IMR-90 (cell line): ENCODE data around the gene GABRD. TPM values are rescaled to one million over a fixed set of nuclear protein-coding genes. Genes with fewer than 3 reads are reported as not detected.

Experiments used
- ATAC-seq: fragments of 200-7000 bp; cut with Tn5 transposase; 2 replicates; pipeline ENCODE4 v1.9.1; 2020; ENCODE audit warnings: low read depth, mild to moderate bottlenecking, moderate library complexity
- BruUV-seq: library from RNA; stranded (reverse); fragments of 400-500 nt; replicated peaks from 2 replicates; lab custom pipeline; 2021; lab: Mats Ljungman, UMichigan
- CTCF ChIA-PET: fragments of 300-600 bp; formaldehyde crosslinking; extraction: SDS; loops from one replicate; lab custom pipeline; 2021; ENCODE audit warnings: antibody characterized with exemption; lab: Yijun Ruan, JAX
- POLR2A ChIA-PET: fragments of 300-600 bp; sonication (Branson Sonifier 250); formaldehyde crosslinking; loops from one replicate; lab custom pipeline; 2022; ENCODE audit warnings: antibody characterized with exemption; ENCODE audit not compliant: unreplicated experiment; lab: Charles Lee
- DNase-seq: peaks from one replicate; pipeline ENCODE4 v3.0.0; 2013
- H2AFZ ChIP-seq: replicated peaks from 2 replicates; pipeline ENCODE3; 2013; ENCODE audit warnings: low read length, mild to moderate bottlenecking; ENCODE audit not compliant: poor library complexity
- H2AK5ac ChIP-seq: 2 replicates; pipeline ENCODE4 v1.6.1; 2013; ENCODE audit warnings: low read depth, low read length, inconsistent platforms
- H2AK9ac ChIP-seq: replicated peaks from 2 replicates; pipeline ENCODE3; 2013; ENCODE audit warnings: mild to moderate bottlenecking, low read depth, low read length, moderate library complexity; ENCODE audit not compliant: poor library complexity
- H2BK120ac ChIP-seq: 2 replicates; pipeline ENCODE4 v1.6.1; 2013; ENCODE audit warnings: low read depth, low read length, inconsistent platforms
- H2BK15ac ChIP-seq: 3 replicates; pipeline ENCODE4 v1.6.1; 2013; ENCODE audit warnings: low read depth, low read length, inconsistent platforms
- H2BK20ac ChIP-seq: 2 replicates; pipeline ENCODE4 v1.6.1; 2013; ENCODE audit warnings: low read depth, mild to moderate bottlenecking, inconsistent platforms, low read length, moderate library complexity
- H2BK5ac ChIP-seq: 2 replicates; pipeline ENCODE4 v1.6.1; 2013; ENCODE audit warnings: mild to moderate bottlenecking, low read depth, low read length, inconsistent platforms; ENCODE audit not compliant: poor library complexity, severe bottlenecking
- H3K14ac ChIP-seq: replicated peaks from 2 replicates; pipeline ENCODE4 v1.6.1; 2013; ENCODE audit warnings: low read depth, low read length, inconsistent platforms
- H3K18ac ChIP-seq: 2 replicates; pipeline ENCODE4 v1.6.1; 2013; ENCODE audit warnings: low read depth, low read length, control low read depth
- H3K23ac ChIP-seq: 2 replicates; pipeline ENCODE4 v1.6.1; 2013; ENCODE audit warnings: low read depth, low read length, inconsistent platforms
- H3K27ac ChIP-seq: 2 replicates; pipeline ENCODE4 v1.5.1; 2013; ENCODE audit warnings: mild to moderate bottlenecking, control low read depth, low read length; ENCODE audit not compliant: insufficient read depth
- H3K27me3 ChIP-seq: 2 replicates; pipeline ENCODE4 v1.6.1; 2013; ENCODE audit warnings: low read length; ENCODE audit not compliant: control insufficient read depth, insufficient read depth
- H3K36me3 ChIP-seq: 2 replicates; pipeline ENCODE4 v1.6.1; 2013; ENCODE audit warnings: low read length, mixed read lengths; ENCODE audit not compliant: control insufficient read depth, insufficient read depth
- H3K4ac ChIP-seq: 2 replicates; pipeline ENCODE4 v1.6.1; 2013; ENCODE audit warnings: low read depth, low read length, inconsistent platforms
- H3K4me1 ChIP-seq: 2 replicates; pipeline ENCODE4 v1.6.1; 2013; ENCODE audit warnings: low read length, mixed read lengths; ENCODE audit not compliant: control insufficient read depth, insufficient read depth
- H3K4me2 ChIP-seq: 2 replicates; pipeline ENCODE4 v1.6.1; 2013; ENCODE audit warnings: low read depth, mild to moderate bottlenecking, control low read depth, low read length, moderate library complexity
- H3K4me3 ChIP-seq: 2 replicates; pipeline ENCODE4 v1.5.1; 2013; ENCODE audit warnings: low read depth, mild to moderate bottlenecking, control low read depth, low read length, moderate library complexity; ENCODE audit not compliant: insufficient read depth
- H3K56ac ChIP-seq: 2 replicates; pipeline ENCODE4 v1.6.1; 2013; ENCODE audit warnings: low read length, inconsistent platforms; ENCODE audit not compliant: insufficient read depth; ENCODE audit errors: extremely low read depth
- H3K79me1 ChIP-seq, 2 experiments: 2 replicates each; pipeline ENCODE4 v1.6.1; 2013; ENCODE audit warnings: low read length in 2 of 2, inconsistent platforms in 1 of 2, low read depth in 1 of 2
- H3K9ac ChIP-seq: 2 replicates; pipeline ENCODE4 v1.6.1; 2013; ENCODE audit warnings: low read depth, low read length, control low read depth
- H3K9me1 ChIP-seq: 2 replicates; pipeline ENCODE4 v1.6.1; 2013; ENCODE audit warnings: low read length, inconsistent platforms; ENCODE audit not compliant: insufficient read depth
- H3K9me3 ChIP-seq: 2 replicates; pipeline ENCODE4 v1.6.1; 2013; ENCODE audit warnings: low read length; ENCODE audit not compliant: control insufficient read depth, insufficient read depth
- H4K20me1 ChIP-seq: 2 replicates; pipeline ENCODE4 v1.6.1; 2013; ENCODE audit warnings: low read length, inconsistent platforms; ENCODE audit not compliant: insufficient read depth
- H4K5ac ChIP-seq: 2 replicates; pipeline ENCODE4 v1.6.1; 2013; ENCODE audit warnings: mild to moderate bottlenecking, low read depth, low read length, control low read depth
- H4K8ac ChIP-seq, 2 experiments: 2 replicates each; pipeline ENCODE4 v1.6.1; 2013; ENCODE audit warnings: low read depth in 2 of 2, low read length in 2 of 2, control low read depth in 1 of 2, inconsistent platforms in 1 of 2
- H4K91ac ChIP-seq: 2 replicates; pipeline ENCODE4 v1.6.1; 2013; ENCODE audit warnings: low read depth, low read length, inconsistent platforms; ENCODE audit not compliant: insufficient read depth
- CEBPB ChIP-seq: IDR thresholded peaks from 2 replicates; pipeline ENCODE4 v1.6.1; 2012; ENCODE audit warnings: low read depth, low read length, improper control_type of control experiment
- CHD1 ChIP-seq: IDR thresholded peaks from 2 replicates; pipeline ENCODE4 v1.6.1; 2012; ENCODE audit warnings: low read depth, low read length, improper control_type of control experiment
- CTCF ChIP-seq: conservative IDR thresholded peaks from 2 replicates; pipeline ENCODE4 v1.5.1; 2012; ENCODE audit warnings: mild to moderate bottlenecking, low read depth, low read length, improper control_type of control experiment
- MAZ ChIP-seq: IDR thresholded peaks from 2 replicates; pipeline ENCODE4 v1.6.1; 2012; ENCODE audit warnings: low read depth, mild to moderate bottlenecking, low read length, improper control_type of control experiment, moderate library complexity, borderline replicate concordance
- MXI1 ChIP-seq: IDR thresholded peaks from 2 replicates; pipeline ENCODE4 v1.6.1; 2012; ENCODE audit warnings: low read depth, mild to moderate bottlenecking, low read length, moderate library complexity, borderline replicate concordance
- NFE2L2 ChIP-seq: fragments of 150-350 bp; IDR thresholded peaks from 2 replicates; pipeline ENCODE4 v1.6.1; 2016; ENCODE audit warnings: low read depth, mild to moderate bottlenecking, low read length
- RAD21 ChIP-seq: IDR thresholded peaks from 2 replicates; pipeline ENCODE4 v1.6.1; 2012; ENCODE audit warnings: low read length, improper control_type of control experiment
- SMC3 ChIP-seq: fragments of 150-350 bp; IDR thresholded peaks from 2 replicates; pipeline ENCODE4 v1.6.1; 2016; ENCODE audit warnings: low read depth, mild to moderate bottlenecking, antibody characterized with exemption, low read length, moderate library complexity
- USF2 ChIP-seq: fragments of 150-350 bp; IDR thresholded peaks from 2 replicates; pipeline ENCODE4 v1.6.1; 2017; ENCODE audit warnings: mild to moderate bottlenecking, antibody characterized with exemption, low read length, low read depth
- WGBS, 2 experiments: methylation state at CpG; one replicate each; pipeline versions ENCODE4 v1.1.5 to v1.1.7; 2013; ENCODE audit warnings: missing lambda C conversion rate in 2 of 2; ENCODE audit not compliant: insufficient read length in 1 of 2; ENCODE audit errors: extremely low coverage in 2 of 2; 5-methylcytosine and 5-hydroxymethylcytosine counted together
- dilution Hi-C: fragments of 300-500 bp; cut with HindIII; formaldehyde crosslinking; loops from one replicate; pipeline ENCODE4 v1.14.3; 2018; ENCODE audit warnings: low sequenced_read_pairs; ENCODE audit not compliant: unreplicated experiment
- in situ Hi-C: fragments of 300-500 bp; cut with MboI; formaldehyde crosslinking; loops from 3 replicates; pipeline ENCODE4 v1.14.3; 2019; ENCODE audit warnings: low sequenced_read_pairs, inconsistent platforms, mixed read lengths
- intact Hi-C: fragments of 100-400 bp; cut with micrococcal nuclease; formaldehyde crosslinking; loops from 2 replicates; pipeline ENCODE4 v1.10.0; 2022
- polyA plus RNA-seq, 3 experiments: library from polyadenylated mRNA; depleted of rRNA; stranded (reverse); fragments of >200 nt; gene quantifications; 2 replicates each; pipeline ENCODE4 v1.2.3, GENCODE V29; 2012; ENCODE audit warnings: low replicate concordance in 1 of 3
- total RNA-seq: library from RNA; depleted of rRNA; stranded (reverse); fragments of >200 nt; gene quantifications from 2 replicates; pipeline ENCODE4 v1.2.3, GENCODE V29; 2012

GABRD gene
- total and polyA plus RNA-seq, 2 of the 4 experiments (the other 2 are of a cell fraction): not detected

- H3K4me3 ChIP-seq: no peak overlapping the region
- ATAC-seq (no peak), DNase-seq (no peak)
- no peak overlapping the region for H2AFZ ChIP-seq
- no peak overlapping the region for H4K91ac ChIP-seq
- no peak overlapping the region for H3K14ac ChIP-seq
- H3K9ac ChIP-seq: no peak overlapping the region
- no peak overlapping the region for H2BK15ac ChIP-seq
- CTCF ChIA-PET: no interaction called here
- no peak overlapping the region for H3K4me2 ChIP-seq
- H3K4me1 ChIP-seq: no peaks in the 10 kb centered on the region
- H3K79me1 ChIP-seq: no peaks in the 10 kb centered on the region
- H3K18ac ChIP-seq: no peak overlapping the region
- no peak for TF ChIP-seq CTCF
- TF ChIP-seq USF2: no peak
- no peak for TF ChIP-seq CHD1
- no peak for TF ChIP-seq NFE2L2
- TF ChIP-seq SMC3: no peak
- TF ChIP-seq CEBPB: no peak
- no peak for TF ChIP-seq MAZ
- no peak for TF ChIP-seq RAD21
- no peak for TF ChIP-seq MXI1
- POLR2A ChIA-PET: no interaction called here
- no peaks in the 10 kb centered on the region for H4K20me1 ChIP-seq
- no peak overlapping the region for H2BK20ac ChIP-seq
- no peaks in the 10 kb centered on the region for H3K36me3 ChIP-seq
- peaks cover 8% of the 10 kb centered on the region; the same call in 1 of the 2 replicates for H3K27me3 ChIP-seq
- H3K9me1 ChIP-seq: peaks cover under 1% of the 10 kb centered on the region; the same call in 1 of the 2 replicates
- H3K4ac ChIP-seq: no peak overlapping the region
- in situ Hi-C loops (no loop called here), intact Hi-C loops (no loop called here), dilution Hi-C loops (no loop called here)
- no peak overlapping the region for H2AK5ac ChIP-seq
- no peak overlapping the region for H3K27ac ChIP-seq
- peaks cover 6% of the 10 kb centered on the region; the same call in 1 of the 2 replicates for H3K9me3 ChIP-seq
- no TSS peak for BruUV-seq
- no peak overlapping the region for H3K56ac ChIP-seq
- H2AK9ac ChIP-seq: no peak overlapping the region
- no peak overlapping the region for H4K5ac ChIP-seq
- H2BK5ac ChIP-seq: no peak overlapping the region
- WGBS, 2 experiments: 68% methylated on average over 4 of the region's 17 CpGs; no CpG with 5 or more reads in 1 of the 2 experiments
- H3K23ac ChIP-seq: no peak overlapping the region
- H4K8ac ChIP-seq: no peak overlapping the region
- H2BK120ac ChIP-seq: no peak overlapping the region
Observed at GRCh38 chr1:1984560-1985070, 34.5 kb upstream of the GABRD start.
